ENCODE measurements around the gene IDH3B.

The IDH3B gene

GRCh38 chr20:2612073-2612472 is 51.9 kb downstream of the IDH3B start:
- DNase-seq = no peak

- no peak for DNase-seq
Measured at GRCh38 chr20:2610941-2611720, 52.9 kb downstream of the IDH3B start.

GRCh38 chr20:2610326-2610725 is 53.7 kb downstream of the IDH3B start:
- no peak for DNase-seq

Data from activated CD4-positive, CD25-positive, alpha-beta regulatory T cell (primary cell).